Left forelimb (tissue), 1 donor: Measurements from ENCODE around the gene GLIS2.

Experiments
- DNase-seq: peaks from one replicate; pipeline ENCODE4 v3.0.0-alpha.2; 2018; ENCODE audit warnings: low spot score

Gene GLIS2

GRCh38 chr16:4381935-4382794 is 66.3 kb downstream of the GLIS2 start:
- DNase-seq: no peak

GRCh38 chr16:4382795-4383357 is 67.0 kb downstream of the GLIS2 start:
- no peak for DNase-seq

GRCh38 chr16:4383591-4384444 is 68.0 kb downstream of the GLIS2 start:
- DNase-seq: no peak

GRCh38 chr16:4384509-4384942 is 68.7 kb downstream of the GLIS2 start:
- no peak for DNase-seq

- DNase-seq: no peak
Measured at GRCh38 chr16:4385066-4385788, 69.4 kb downstream of the GLIS2 start.

DNA sequence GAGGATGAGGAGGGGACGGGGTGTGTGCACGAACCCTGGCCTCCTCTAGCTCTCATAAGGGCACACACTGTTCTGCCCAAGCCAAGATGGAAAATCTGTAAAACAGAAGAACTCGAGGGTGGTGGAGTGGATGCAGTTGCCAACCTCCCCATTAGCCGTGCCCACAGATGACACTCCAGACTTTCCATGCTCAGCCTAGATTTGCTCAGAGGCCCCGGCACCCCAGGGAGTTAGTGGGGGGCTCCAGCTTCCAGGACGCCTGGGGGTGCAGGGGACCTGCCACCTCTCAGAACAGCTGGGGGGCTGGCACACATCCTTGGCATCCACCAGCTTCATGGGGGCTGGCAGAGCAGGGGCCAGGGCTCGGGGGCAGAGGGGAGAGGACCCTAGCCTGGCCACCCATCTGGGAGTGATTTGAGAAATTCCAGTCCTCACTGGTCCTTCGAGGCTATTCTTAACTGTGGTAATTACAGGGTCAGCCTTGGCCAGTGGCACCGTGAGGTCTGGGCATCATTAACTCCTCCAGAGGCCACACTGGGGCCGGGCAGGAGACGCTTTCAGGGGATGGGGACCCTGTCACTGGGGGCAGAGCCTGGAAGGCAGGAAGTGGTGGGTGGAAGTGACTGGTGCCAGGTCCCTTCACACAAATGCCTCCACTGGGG is 70.1 kb downstream of the GLIS2 start:
- no peak for DNase-seq

DNA sequence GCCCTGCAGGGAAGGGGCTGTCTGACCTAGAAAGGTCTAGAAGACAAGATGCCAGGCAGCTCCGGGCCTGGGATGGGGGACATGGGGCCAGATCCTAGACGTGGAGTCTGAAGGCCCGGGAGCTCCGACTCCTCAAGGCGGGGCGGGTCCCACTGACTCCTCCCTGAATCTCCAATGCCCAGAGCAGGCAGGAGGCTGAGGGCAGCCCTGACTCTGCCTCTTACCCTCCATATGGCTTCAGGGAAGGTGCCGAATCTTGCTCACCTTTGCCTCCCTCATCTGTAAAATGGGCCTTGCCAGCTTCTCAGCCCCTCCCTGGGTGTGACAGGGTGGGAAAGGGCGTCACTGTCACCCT is 70.6 kb downstream of the GLIS2 start:
- DNase-seq: no peak

- DNase-seq: no peak
Measured at GRCh38 chr16:4386951-4387565, 71.2 kb downstream of the GLIS2 start.

- DNase-seq: no peak
Measured at GRCh38 chr16:4387781-4388180, 71.9 kb downstream of the GLIS2 start.

DNA sequence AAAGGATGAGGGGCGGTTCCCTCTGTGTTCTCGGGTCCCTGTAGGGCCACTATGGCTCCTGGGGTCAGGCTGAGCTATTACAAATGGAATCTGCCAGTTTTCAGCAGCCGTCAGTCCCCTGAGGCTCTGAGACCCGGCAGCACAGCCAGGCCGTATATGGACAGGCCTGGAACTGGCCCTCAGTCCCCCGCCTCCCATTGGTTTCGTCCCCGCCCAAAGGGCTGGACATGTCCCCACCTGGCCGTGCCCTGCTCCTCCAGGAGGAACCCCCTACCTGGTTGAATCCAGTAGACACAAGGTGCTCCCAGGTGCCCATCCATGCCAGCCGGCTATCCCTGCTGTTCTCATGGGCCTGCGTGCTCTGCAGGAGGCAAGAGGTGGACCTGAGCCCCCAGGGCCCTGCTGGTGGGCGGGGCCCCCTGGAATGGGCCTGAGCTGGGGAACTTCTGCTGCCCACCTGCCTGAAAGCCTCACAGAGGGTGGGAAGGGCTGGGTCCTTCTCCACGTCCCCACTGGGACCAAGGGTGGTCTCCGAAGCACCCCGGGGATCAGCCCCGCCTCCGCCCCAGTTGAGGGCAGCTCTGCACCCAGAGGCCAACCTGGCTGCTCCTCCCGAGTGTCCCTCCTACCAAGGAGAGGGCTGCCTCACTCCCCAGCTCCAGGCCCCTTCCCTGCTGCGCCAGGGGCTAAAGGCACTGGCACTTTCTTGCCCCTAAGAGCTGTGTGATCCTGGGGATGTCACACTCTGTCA is 72.6 kb downstream of the GLIS2 start:
- no peak for DNase-seq
